Measurements from ENCODE around the gene CNEP1R1.

GRCh38 chr16:50004239-50004638, 20.8 kb upstream of the CNEP1R1 start:
- TF ChIP-seq STAT5B (CRISPR knock-in tag; IDR thresholded peaks at IDR 0.05): no peak
- no peak for TF ChIP-seq ZNF197 (CRISPR knock-in tag; IDR thresholded peaks at IDR 0.05; ENCODE audit: low read depth)
- TF ChIP-seq HMG20B (CRISPR knock-in tag; IDR thresholded peaks at IDR 0.05): no peak
- TF ChIP-seq RAD51 (IDR thresholded peaks at IDR 0.05; ENCODE audit: borderline replicate concordance, low read depth): no peak
- no peak for TF ChIP-seq POLR2AphosphoS2 (IDR thresholded peaks at IDR 0.05; ENCODE audit: low read length)
- no peak for TF ChIP-seq HDGF (IDR thresholded peaks at IDR 0.05)
- TF ChIP-seq EP400 (IDR thresholded peaks at IDR 0.05): no peak
- TF ChIP-seq SLC30A9 (CRISPR knock-in tag; IDR thresholded peaks at IDR 0.05): no peak
- TF ChIP-seq, protein P1, sequence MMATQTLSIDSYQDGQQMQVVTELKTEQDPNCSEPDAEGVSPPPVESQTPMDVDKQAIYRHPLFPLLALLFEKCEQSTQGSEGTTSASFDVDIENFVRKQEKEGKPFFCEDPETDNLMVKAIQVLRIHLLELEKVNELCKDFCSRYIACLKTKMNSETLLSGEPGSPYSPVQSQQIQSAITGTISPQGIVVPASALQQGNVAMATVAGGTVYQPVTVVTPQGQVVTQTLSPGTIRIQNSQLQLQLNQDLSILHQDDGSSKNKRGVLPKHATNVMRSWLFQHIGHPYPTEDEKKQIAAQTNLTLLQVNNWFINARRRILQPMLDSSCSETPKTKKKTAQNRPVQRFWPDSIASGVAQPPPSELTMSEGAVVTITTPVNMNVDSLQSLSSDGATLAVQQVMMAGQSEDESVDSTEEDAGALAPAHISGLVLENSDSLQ (IDR thresholded peaks at IDR 0.05): no peak
- TF ChIP-seq ZNF77 (CRISPR knock-in tag; IDR thresholded peaks at IDR 0.05): no peak
- TF ChIP-seq TAF1 (IDR thresholded peaks at IDR 0.05; ENCODE audit: control insufficient read depth, extremely low read depth, insufficient read depth, low read length, severe bottlenecking): no peak
